Fibroblast of villous mesenchyme (primary cell): ENCODE measurements around the gene VAV3. TPM values are rescaled to one million over a fixed set of nuclear protein-coding genes. Genes with fewer than 3 reads are reported as not detected.
"Not testable (repeated sequence)": the region's sequence is repeated elsewhere in the genome, so short reads cannot be mapped to it uniquely, and the experiment has no call there.

ENCODE experiments used
- DNase-seq: peaks from one replicate; pipeline ENCODE4 v3.0.0-alpha.2; 2010; ENCODE audit warnings: low read depth
- H3K4me3 ChIP-seq: 2 replicates; pipeline ENCODE4 v1.5.1; 2011; ENCODE audit warnings: low read depth, mild to moderate bottlenecking, low read length
- CTCF ChIP-seq: IDR thresholded peaks from 2 replicates; pipeline ENCODE4 v1.5.1; 2012; ENCODE audit warnings: low read depth, mild to moderate bottlenecking, low read length; ENCODE audit not compliant: insufficient read depth
- total RNA-seq: library from RNA; depleted of rRNA; stranded (reverse); fragments of >200 nt; gene quantifications from 2 replicates; pipeline ENCODE4 v1.2.3, GENCODE V29; 2012

Gene VAV3
- total RNA-seq, 1 donor = 0.43 TPM

DNA sequence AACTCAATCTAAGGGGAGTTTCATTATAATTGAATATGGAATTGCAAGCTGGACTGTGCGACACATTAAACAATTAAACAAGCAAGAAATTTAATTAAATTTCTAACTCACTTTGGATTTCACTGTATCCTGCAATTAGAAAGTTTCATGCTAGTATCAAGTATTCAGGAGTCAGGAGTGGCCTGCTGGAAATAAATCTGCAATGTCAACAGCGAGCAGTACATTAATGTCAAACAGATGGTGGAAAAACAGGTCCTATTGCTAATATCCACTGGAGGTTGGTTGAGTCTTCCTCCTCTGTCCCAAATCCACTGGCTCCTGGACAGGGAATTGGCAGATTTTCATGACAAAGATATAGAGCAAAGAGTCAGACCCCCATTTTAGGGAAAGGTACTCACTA lies 237.1 kb downstream of the VAV3 start:
- no peak for TF ChIP-seq CTCF
- DNase-seq = no peak
- no peak overlapping the region for H3K4me3 ChIP-seq

- TF ChIP-seq CTCF = no peak
- no peak for DNase-seq
- no peak overlapping the region for H3K4me3 ChIP-seq
These were observed 238.1 kb downstream of the VAV3 start for GRCh38 chr1:107726860-107727259.

DNA sequence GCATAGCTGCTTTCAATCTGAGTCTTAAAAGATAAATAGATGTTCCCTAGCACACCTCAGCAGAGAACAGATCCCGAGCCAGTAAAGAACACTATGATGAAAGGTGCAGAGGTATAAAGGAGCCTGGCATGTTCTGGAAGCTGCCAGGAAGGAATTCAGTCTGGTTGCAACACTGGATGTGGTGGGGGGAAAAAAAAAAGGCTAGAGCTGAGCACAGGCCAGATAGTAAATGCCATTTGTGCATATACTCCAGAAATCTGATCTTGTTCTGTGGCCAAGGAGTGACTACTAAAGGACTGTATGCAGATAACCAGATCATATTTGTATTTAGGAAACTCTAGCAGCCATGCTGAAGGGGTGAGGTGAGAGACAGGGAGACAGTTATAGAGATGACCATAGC lies 240.3 kb downstream of the VAV3 start:
- DNase-seq = no peak
- H3K4me3 ChIP-seq = no peak overlapping the region
- TF ChIP-seq CTCF = no peak

DNA sequence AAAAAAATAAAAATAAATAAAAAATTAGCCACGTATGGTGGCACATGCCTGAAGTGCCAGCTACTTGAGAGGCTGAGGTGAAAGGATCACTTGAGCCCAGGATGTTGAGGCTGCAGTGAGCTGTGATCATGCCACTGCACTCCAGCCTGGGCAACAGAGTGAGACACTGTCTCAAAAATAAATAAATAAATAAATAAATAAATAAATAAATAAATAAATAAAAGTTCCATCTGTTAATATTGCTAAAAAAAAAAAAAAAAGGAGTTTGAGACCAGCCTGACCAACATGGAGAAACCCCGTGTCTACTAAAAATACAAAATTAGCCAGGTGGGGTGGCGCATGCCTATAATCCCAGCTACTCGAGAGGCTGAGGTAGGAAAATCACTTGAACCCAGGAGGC lies 244.8 kb downstream of the VAV3 start:
- DNase-seq, H3K4me3 ChIP-seq: not testable (repeated sequence)

DNA sequence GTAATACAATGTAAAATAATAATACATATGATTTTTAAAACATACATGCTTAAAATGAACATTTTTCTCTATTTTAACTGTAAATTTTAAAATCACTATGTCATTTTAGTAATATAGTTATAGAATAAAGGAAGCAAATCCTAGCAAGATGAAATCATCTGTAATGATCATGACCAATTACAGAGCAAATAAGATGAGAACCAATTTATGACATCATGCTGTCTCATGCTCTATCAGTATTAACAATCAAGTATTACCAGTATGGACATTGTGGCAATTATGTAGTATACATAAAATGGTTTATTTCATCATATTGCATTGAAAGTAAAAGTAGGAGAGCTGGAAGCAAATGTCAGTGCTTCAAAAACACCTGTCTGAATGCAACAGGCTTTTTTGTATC lies 255.0 kb downstream of the VAV3 start:
- no peak overlapping the region for H3K4me3 ChIP-seq
- no peak for DNase-seq
- no peak for TF ChIP-seq CTCF

GRCh38 chr1:107707111-107707510 lies 257.9 kb downstream of the VAV3 start:
- DNase-seq = no peak
- TF ChIP-seq CTCF = no peak

GRCh38 chr1:107706182-107706581 lies 258.8 kb downstream of the VAV3 start:
- TF ChIP-seq CTCF = no peak
- H3K4me3 ChIP-seq = no peak overlapping the region
- no peak for DNase-seq

More at GRCh38 chr1:107707111-107707510, 257.9 kb downstream of the VAV3 start:
- H3K4me3 ChIP-seq = no peak overlapping the region
